Vagina (tissue), 2 donors: ENCODE data around the gene ARHGAP10. TPM values are rescaled to one million over a fixed set of nuclear protein-coding genes. Genes with fewer than 3 reads are reported as not detected.

Experiments used
- DNase-seq, 2 donors: peaks; one replicate each; pipeline ENCODE4 v3.0.0-alpha.2; 2017; ENCODE audit errors: extremely low spot score in 2 of 2
- H3K27ac ChIP-seq: fragments of 200-600 bp; sonication (generic); one replicate; pipeline ENCODE4 v1.5.1; 2019
- H3K27me3 ChIP-seq: fragments of 200-600 bp; sonication (generic); one replicate; pipeline ENCODE4 v1.5.1; 2019
- H3K36me3 ChIP-seq, 2 donors: fragments of 200-600 bp; sonication (generic); one replicate each; pipeline ENCODE4 v1.5.1; 2017 to 2019
- H3K4me1 ChIP-seq: fragments of 200-600 bp; sonication (generic); one replicate; pipeline ENCODE4 v1.5.1; 2019
- H3K4me3 ChIP-seq, 2 donors: fragments of 200-600 bp; sonication (generic); 1 replicate in 1 of 2; 2 replicates in 1 of 2; pipeline ENCODE4 v1.5.1; 2016 to 2019
- H3K9me3 ChIP-seq: fragments of 200-600 bp; sonication (generic); one replicate; pipeline ENCODE4 v1.5.1; 2019
- POLR2A ChIP-seq, 2 donors: fragments of 450-650 bp; IDR thresholded peaks; one replicate each; pipeline ENCODE4 v1.6.1; 2017; ENCODE audit warnings: antibody characterized with exemption in 2 of 2, mild to moderate bottlenecking in 2 of 2, moderate library complexity in 2 of 2
- POLR2AphosphoS5 ChIP-seq, 2 donors: sonication (generic); formaldehyde crosslinking; IDR thresholded peaks; one replicate each; pipeline ENCODE4 v1.9.0; 2017; ENCODE audit warnings: antibody characterized with exemption in 2 of 2, mild to moderate bottlenecking in 2 of 2, low read depth in 1 of 2; ENCODE audit not compliant: insufficient read depth in 1 of 2
- intact Hi-C: fragments of 100-400 bp; cut with DNase I; formaldehyde crosslinking; loops from one replicate; pipeline ENCODE4 v1.15.1; 2023
- total RNA-seq: library from RNA; depleted of rRNA; stranded (reverse); fragments of >200 nt; gene quantifications from one replicate; pipeline ENCODE4 v1.2.3, GENCODE V29; 2016
- TF ChIP-seq, protein P1 (sequence below), 3 experiments: fragments of 450-650 bp in 2 of 3; fragments of 200-600 bp in 1 of 3; sonication (generic) in 1 of 3; IDR thresholded peaks; one replicate each; pipeline ENCODE4 v1.5.1; 2017 to 2019; ENCODE audit warnings: antibody characterized with exemption in 3 of 3, mild to moderate bottlenecking in 2 of 3, moderate library complexity in 2 of 3

ARHGAP10 gene
- total RNA-seq, 1 donor from 2014 or later, result 55.5 TPM

DNA sequence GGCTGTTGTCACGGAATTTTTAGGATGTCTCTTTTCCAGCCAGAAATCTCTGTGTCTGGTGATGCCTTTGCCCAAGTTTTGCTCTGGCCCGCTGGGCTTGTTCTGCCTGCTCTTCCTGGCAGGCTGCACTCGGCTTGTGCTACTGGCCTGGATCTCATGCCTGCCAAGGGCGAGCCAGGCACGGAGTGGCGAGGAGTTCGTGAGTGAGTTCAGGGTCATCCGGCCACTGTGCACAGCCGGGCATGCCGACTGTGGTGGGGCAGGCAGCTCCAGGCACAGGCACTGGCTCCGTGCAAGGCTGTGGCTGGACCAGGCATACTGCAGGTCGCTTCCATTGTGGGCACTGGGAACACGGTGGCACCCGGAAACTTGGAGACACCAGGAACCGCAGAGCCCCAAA lies 129.1 kb downstream of the ARHGAP10 start:
- TF ChIP-seq, protein P1, sequence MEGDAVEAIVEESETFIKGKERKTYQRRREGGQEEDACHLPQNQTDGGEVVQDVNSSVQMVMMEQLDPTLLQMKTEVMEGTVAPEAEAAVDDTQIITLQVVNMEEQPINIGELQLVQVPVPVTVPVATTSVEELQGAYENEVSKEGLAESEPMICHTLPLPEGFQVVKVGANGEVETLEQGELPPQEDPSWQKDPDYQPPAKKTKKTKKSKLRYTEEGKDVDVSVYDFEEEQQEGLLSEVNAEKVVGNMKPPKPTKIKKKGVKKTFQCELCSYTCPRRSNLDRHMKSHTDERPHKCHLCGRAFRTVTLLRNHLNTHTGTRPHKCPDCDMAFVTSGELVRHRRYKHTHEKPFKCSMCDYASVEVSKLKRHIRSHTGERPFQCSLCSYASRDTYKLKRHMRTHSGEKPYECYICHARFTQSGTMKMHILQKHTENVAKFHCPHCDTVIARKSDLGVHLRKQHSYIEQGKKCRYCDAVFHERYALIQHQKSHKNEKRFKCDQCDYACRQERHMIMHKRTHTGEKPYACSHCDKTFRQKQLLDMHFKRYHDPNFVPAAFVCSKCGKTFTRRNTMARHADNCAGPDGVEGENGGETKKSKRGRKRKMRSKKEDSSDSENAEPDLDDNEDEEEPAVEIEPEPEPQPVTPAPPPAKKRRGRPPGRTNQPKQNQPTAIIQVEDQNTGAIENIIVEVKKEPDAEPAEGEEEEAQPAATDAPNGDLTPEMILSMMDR (IDR thresholded peaks at IDR 0.05), result no peak
- TF ChIP-seq POLR2A (IDR thresholded peaks at IDR 0.05), result no peak
- TF ChIP-seq POLR2AphosphoS5 (IDR thresholded peaks at IDR 0.05; ENCODE audit: insufficient read depth in 1 of 2, low read depth in 1 of 2), result no peak
- Histone ChIP-seq H3K27ac (peak overlapping the region; percentile 40), H3K9me3 (no peaks in the 10 kb centered on the region), H3K4me1 (peaks cover 54% of the 10 kb centered on the region), H3K36me3 (no peaks in the 10 kb centered on the region), H3K4me3 (no peak overlapping the region), H3K27me3 (no peaks in the 10 kb centered on the region)
- intact Hi-C loops, result loop anchor here (10.0 kb wide), 1 partner anchor 126 kb away; the partner anchor contains the start of gene ARHGAP10
- DNase-seq, result no peak

DNA sequence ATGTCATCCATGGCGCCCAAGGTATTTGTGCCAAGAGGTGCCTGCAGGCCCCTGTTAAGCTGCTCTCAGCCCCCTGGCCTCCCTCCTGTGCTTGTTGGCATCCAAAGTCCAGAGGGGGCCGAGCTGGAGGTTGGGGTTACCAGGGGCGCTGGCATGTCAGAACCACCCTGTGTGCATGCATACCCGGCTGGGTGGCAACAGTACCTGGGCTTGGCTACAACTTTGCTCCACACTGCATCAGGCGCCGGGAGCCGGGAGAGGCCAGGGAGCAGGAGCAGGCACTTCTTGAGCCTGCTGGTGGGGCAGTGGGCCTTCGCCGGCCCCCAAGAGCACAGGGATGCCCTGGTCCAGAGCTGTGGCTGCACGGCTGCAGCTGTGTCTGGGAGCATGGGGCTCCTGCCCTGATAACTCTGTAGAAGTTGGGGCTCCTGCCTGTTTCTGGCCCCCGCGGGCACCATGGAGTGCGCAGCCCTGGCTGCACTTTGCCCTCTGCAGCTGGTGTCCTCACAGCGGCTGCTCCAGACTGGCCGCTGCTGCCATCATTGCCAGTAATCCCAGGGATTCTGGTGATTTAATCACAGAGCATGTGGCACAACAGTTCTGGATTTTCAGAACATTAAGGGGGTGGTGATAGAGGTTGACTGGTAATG lies 130.3 kb downstream of the ARHGAP10 start:
- Histone ChIP-seq H3K27ac (no peak overlapping the region), H3K9me3 (no peaks in the 10 kb centered on the region), H3K27me3 (no peaks in the 10 kb centered on the region), H3K4me3 (no peak overlapping the region), H3K4me1 (peaks cover 42% of the 10 kb centered on the region), H3K36me3 (no peaks in the 10 kb centered on the region)
- intact Hi-C loops, result loop anchor here (10.0 kb wide), 1 partner anchor 127 kb away; the partner anchor contains the start of gene ARHGAP10
- TF ChIP-seq POLR2AphosphoS5 (IDR thresholded peaks at IDR 0.05; ENCODE audit: insufficient read depth in 1 of 2, low read depth in 1 of 2) (no peak), POLR2A (IDR thresholded peaks at IDR 0.05) (no peak)
- no peak for DNase-seq

DNA sequence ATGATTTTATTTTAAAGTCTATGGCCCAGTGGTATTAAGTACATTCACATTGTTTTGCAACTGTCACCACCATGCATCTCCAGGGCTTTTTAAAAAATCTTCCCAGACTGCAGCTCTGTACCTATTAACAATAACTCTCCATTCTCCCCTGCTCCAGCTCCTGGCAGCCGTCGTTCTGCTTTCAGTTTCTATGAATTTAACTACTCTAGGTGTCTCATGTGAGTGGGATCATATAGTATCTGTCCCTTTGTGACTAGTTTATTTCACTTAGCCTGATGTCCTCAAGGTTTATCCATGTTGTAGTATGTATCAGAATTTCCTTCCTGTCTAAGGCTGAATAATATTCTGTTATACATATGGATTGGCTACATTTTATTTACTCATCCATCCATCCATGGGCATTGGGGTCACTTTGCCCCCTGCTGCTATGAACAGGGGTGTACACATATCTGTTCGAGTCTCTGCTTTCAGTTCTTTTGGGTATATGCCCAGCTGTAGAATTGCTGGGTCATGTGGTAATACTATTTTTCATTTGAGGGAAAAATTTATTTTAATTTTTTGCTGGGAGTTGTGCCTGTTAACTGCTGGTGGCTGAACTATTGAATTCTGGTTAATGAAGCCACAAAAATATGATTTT lies 131.3 kb downstream of the ARHGAP10 start:
- Histone ChIP-seq H3K4me1 (peaks cover 42% of the 10 kb centered on the region), H3K27ac (peak overlapping the region; percentile 33), H3K36me3 (no peaks in the 10 kb centered on the region), H3K27me3 (no peaks in the 10 kb centered on the region), H3K4me3 (no peak overlapping the region), H3K9me3 (no peaks in the 10 kb centered on the region)
- intact Hi-C loops, result loop anchor here (10.0 kb wide), 1 partner anchor 128 kb away; the partner anchor contains the start of gene ARHGAP10
- TF ChIP-seq, protein P1 (IDR thresholded peaks at IDR 0.05), result no peak
- TF ChIP-seq POLR2AphosphoS5 (IDR thresholded peaks at IDR 0.05; ENCODE audit: insufficient read depth in 1 of 2, low read depth in 1 of 2) (no peak), POLR2A (IDR thresholded peaks at IDR 0.05) (no peak)
- no peak for DNase-seq

DNA sequence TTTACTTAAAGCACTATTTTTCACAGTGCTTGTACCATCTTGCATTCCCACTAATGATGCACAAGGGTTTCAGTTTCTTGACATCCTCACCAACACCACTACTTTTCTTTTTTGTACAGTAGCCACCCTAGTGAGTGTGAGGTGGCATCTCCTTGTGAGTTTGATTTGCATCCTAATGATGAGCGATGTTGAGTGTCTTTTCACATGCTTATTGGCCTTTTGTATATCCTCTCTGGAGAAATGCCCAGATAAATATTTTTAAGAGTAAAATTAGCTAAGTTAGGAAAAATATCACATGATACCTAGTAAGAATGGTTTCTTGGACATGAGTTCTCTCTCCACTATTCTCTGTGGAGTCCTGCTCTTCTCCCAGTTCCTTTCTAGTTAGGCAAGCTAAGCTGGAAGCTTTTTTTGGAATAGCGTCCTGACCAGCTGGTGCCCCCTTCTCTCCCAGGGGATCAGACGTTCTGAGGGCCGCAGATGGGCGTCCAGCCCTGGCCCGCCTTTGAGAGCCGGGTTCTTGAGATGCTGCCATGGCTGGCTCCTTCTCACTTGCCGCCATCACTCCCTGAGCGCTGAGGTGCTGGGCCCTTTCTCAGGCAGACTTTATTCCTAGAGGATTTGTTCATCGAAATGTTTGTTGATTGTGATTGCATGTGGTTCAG lies 132.1 kb downstream of the ARHGAP10 start:
- no peak for DNase-seq
- TF ChIP-seq POLR2AphosphoS5 (IDR thresholded peaks at IDR 0.05; ENCODE audit: insufficient read depth in 1 of 2, low read depth in 1 of 2) (no peak), POLR2A (IDR thresholded peaks at IDR 0.05) (no peak)
- TF ChIP-seq, protein P1 (IDR thresholded peaks at IDR 0.05), result no peak
- intact Hi-C loops, result loop anchor here (10.0 kb wide), 1 partner anchor 129 kb away; the partner anchor contains the start of gene ARHGAP10
- Histone ChIP-seq H3K4me3 (no peak overlapping the region), H3K4me1 (peaks cover 42% of the 10 kb centered on the region), H3K27ac (peak overlapping the region; percentile 33), H3K9me3 (no peaks in the 10 kb centered on the region), H3K36me3 (no peaks in the 10 kb centered on the region), H3K27me3 (no peaks in the 10 kb centered on the region)

- TF ChIP-seq POLR2AphosphoS5 (IDR thresholded peaks at IDR 0.05; ENCODE audit: insufficient read depth in 1 of 2, low read depth in 1 of 2) (no peak), POLR2A (IDR thresholded peaks at IDR 0.05) (no peak)
- TF ChIP-seq, protein P1 (IDR thresholded peaks at IDR 0.05), result no peak
- no peaks in the 10 kb centered on the region for H3K27me3 ChIP-seq
- peak overlapping the region; percentile 33 for H3K27ac ChIP-seq
- intact Hi-C loops, result loop anchor here (10.0 kb wide), 1 partner anchor 130 kb away; the partner anchor contains the start of gene ARHGAP10
- H3K4me3 ChIP-seq, result no peak overlapping the region
- no peaks in the 10 kb centered on the region for H3K9me3 ChIP-seq
- DNase-seq, result no peak
- no peaks in the 10 kb centered on the region for H3K36me3 ChIP-seq
- peaks cover 42% of the 10 kb centered on the region for H3K4me1 ChIP-seq
Observed at GRCh38 chr4:147864607-147865006, 132.7 kb downstream of the ARHGAP10 start.
